ENCODE data around the gene PGBD5. TPM values are rescaled to one million over a fixed set of nuclear protein-coding genes. Genes with fewer than 3 reads are reported as not detected.

The PGBD5 gene
- total RNA-seq, 2 experiments from 2014 or later: not detected

- no peaks in the 10 kb centered on the region for H3K9me3 Mint-ChIP-seq
- CTCF ChIA-PET: no interaction called here
- DNase-seq: no peak
- intact Hi-C loops (cut with micrococcal nuclease): loop anchor here (2.0 kb wide), 1 partner anchor 98 kb away; no protein-coding TSS in a partner anchor
- H3K27ac Mint-ChIP-seq: no peak overlapping the region
- no peaks in the 10 kb centered on the region for H3K36me3 Mint-ChIP-seq (ENCODE audit: low read depth)
- no peaks in the 10 kb centered on the region for H3K27me3 Mint-ChIP-seq (ENCODE audit: low read depth)
- H3K4me1 Mint-ChIP-seq (ENCODE audit: low read depth): peaks cover 21% of the 10 kb centered on the region
- H3K4me3 Mint-ChIP-seq: no peak overlapping the region
Observed at GRCh38 chr1:230307213-230307612, 118.9 kb downstream of the PGBD5 start.

DNA sequence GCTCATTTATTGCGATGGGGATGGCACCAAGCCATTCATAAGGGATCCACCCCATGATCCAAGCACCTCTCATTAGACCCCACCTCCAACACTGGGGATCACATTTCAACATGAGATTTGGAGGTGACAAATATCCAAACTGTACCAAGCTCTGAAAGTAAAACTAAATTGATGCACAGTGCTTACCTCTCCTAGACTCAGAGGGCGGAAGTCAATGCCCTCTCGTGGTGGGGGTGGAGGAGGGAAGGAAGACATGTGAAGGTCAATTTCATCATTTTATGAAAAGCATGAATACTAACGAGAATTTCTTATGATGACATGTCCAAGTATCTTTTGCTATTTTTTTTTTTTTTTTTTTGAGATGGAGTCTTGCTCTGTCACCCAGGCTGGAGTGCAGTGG, 120.0 kb downstream of the PGBD5 start:
- Mint-ChIP-seq H3K36me3 (ENCODE audit: low read depth) (no peaks in the 10 kb centered on the region), H3K9me3 (no peaks in the 10 kb centered on the region), H3K27ac (no peak overlapping the region), H3K27me3 (ENCODE audit: low read depth) (no peaks in the 10 kb centered on the region), H3K4me3 (no peak overlapping the region), H3K4me1 (ENCODE audit: low read depth) (peaks cover 21% of the 10 kb centered on the region)
- intact Hi-C loops (cut with micrococcal nuclease): loop anchor here (1.0 to 2.0 kb wide), 2 partner anchors 97 to 196 kb away; no protein-coding TSS in a partner anchor
- peak; percentile 68 for DNase-seq
- CTCF ChIA-PET: interaction anchor here (0.6 to 0.8 kb wide), 6 partner anchors 14 to 679 kb away, joined by 3 to 4 read pairs (median 3); no protein-coding TSS in a partner anchor

GRCh38 chr1:230303822-230304221, 122.3 kb downstream of the PGBD5 start:
- H3K36me3 Mint-ChIP-seq (ENCODE audit: low read depth): no peaks in the 10 kb centered on the region

GRCh38 chr1:230303069-230303468, 123.1 kb downstream of the PGBD5 start:
- no peak overlapping the region for H3K4me3 Mint-ChIP-seq
- no peaks in the 10 kb centered on the region for H3K36me3 Mint-ChIP-seq (ENCODE audit: low read depth)
- H3K4me1 Mint-ChIP-seq (ENCODE audit: low read depth): peaks cover 19% of the 10 kb centered on the region
- no peak for DNase-seq
- intact Hi-C loops (cut with micrococcal nuclease): no loop called here
- H3K9me3 Mint-ChIP-seq: no peaks in the 10 kb centered on the region
- CTCF ChIA-PET: interaction anchor here (0.8 to 2.1 kb wide), 4 partner anchors 9 to 643 kb away, joined by 3 to 6 read pairs (median 4); no protein-coding TSS in a partner anchor
- H3K27me3 Mint-ChIP-seq (ENCODE audit: low read depth): no peaks in the 10 kb centered on the region
- no peak overlapping the region for H3K27ac Mint-ChIP-seq

More at GRCh38 chr1:230303822-230304221, 122.3 kb downstream of the PGBD5 start:
- no peak for DNase-seq
- intact Hi-C loops (cut with micrococcal nuclease): no loop called here
- H3K4me1 Mint-ChIP-seq (ENCODE audit: low read depth): peaks cover 19% of the 10 kb centered on the region
- H3K4me3 Mint-ChIP-seq: no peak overlapping the region
- H3K27me3 Mint-ChIP-seq (ENCODE audit: low read depth): no peaks in the 10 kb centered on the region
- no peaks in the 10 kb centered on the region for H3K9me3 Mint-ChIP-seq
- CTCF ChIA-PET: interaction anchor here (2.1 kb wide), 1 partner anchor 34 kb away, joined by 6 read pairs; no protein-coding TSS in a partner anchor
- no peak overlapping the region for H3K27ac Mint-ChIP-seq

- Mint-ChIP-seq H3K36me3 (ENCODE audit: low read depth) (no peaks in the 10 kb centered on the region), H3K27me3 (ENCODE audit: low read depth) (no peaks in the 10 kb centered on the region), H3K4me1 (ENCODE audit: low read depth) (peaks cover 17% of the 10 kb centered on the region), H3K4me3 (no peak overlapping the region), H3K27ac (no peak overlapping the region), H3K9me3 (no peaks in the 10 kb centered on the region)
- intact Hi-C loops (cut with micrococcal nuclease): no loop called here
- CTCF ChIA-PET: interaction anchor here (0.6 kb wide), 2 partner anchors 19 to 385 kb away, joined by 3 read pairs; no protein-coding TSS in a partner anchor
- no peak for DNase-seq
Observed at GRCh38 chr1:230301822-230302221, 124.3 kb downstream of the PGBD5 start.

GRCh38 chr1:230301322-230301721, 124.8 kb downstream of the PGBD5 start:
- no peak overlapping the region for H3K27ac Mint-ChIP-seq
- no peaks in the 10 kb centered on the region for H3K36me3 Mint-ChIP-seq (ENCODE audit: low read depth)
- CTCF ChIA-PET: no interaction called here
- intact Hi-C loops (cut with micrococcal nuclease): no loop called here
- no peaks in the 10 kb centered on the region for H3K9me3 Mint-ChIP-seq
- H3K27me3 Mint-ChIP-seq (ENCODE audit: low read depth): no peaks in the 10 kb centered on the region
- DNase-seq: no peak
- H3K4me1 Mint-ChIP-seq (ENCODE audit: low read depth): peaks cover 16% of the 10 kb centered on the region
- no peak overlapping the region for H3K4me3 Mint-ChIP-seq

DNA sequence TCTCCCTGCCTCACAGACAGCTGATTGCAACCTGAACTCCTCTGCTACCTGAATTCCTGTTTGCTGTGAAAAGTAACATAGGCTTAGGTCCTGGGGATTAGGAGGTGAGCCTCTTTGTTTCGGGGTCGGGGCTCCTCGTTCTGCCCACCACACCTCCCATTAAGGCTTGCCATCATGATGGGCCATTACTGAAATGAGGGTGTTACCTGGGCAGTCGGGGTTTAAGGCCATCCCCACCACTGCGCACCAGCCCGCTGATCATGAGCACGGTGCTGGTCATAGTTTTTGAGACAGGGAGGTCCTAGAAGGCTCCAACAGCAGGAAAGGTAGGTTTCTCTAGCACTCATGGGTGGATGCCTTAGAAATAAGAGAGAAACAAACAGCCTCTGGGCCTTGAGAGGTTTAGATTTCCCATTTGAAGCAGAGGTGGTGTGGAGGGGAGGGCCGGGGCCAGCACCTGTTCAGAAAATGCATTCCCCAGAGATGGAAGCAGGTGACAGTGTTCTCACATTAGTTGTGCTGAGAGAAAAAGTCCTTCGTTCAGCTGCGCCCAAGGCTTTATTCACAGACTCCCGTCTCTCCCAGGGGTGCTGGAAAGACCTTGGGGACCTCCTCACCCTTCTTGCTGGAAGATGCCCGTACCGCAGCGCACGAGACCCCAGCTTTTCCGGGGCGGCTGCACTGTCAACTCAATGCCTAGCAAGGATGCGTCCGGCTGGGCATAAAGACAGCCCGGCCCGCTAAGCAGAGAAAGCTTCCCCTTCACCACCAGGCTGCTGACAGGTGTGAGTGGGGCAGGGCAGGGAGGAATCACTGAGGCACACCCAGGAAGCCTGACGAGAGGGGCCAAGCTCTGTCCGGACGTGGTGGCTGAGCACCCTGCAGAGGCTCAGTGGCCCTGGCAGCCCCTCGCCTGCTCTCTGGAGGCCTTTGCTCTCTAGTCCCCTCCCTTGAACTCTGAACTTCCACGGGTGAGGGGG, 125.5 kb downstream of the PGBD5 start:
- no peak for DNase-seq
- Mint-ChIP-seq H3K36me3 (ENCODE audit: low read depth) (no peaks in the 10 kb centered on the region), H3K27me3 (ENCODE audit: low read depth) (peaks cover 3% of the 10 kb centered on the region), H3K4me1 (ENCODE audit: low read depth) (peaks cover 12% of the 10 kb centered on the region), H3K27ac (no peak overlapping the region), H3K4me3 (no peak overlapping the region), H3K9me3 (no peaks in the 10 kb centered on the region)
- CTCF ChIA-PET: no interaction called here
- intact Hi-C loops (cut with micrococcal nuclease): no loop called here

GRCh38 chr1:230299191-230300006, 126.7 kb downstream of the PGBD5 start:
- no peak overlapping the region for H3K27ac Mint-ChIP-seq
- H3K9me3 Mint-ChIP-seq: no peaks in the 10 kb centered on the region
- intact Hi-C loops (cut with micrococcal nuclease): no loop called here
- no peak for DNase-seq
- CTCF ChIA-PET: no interaction called here
- no peaks in the 10 kb centered on the region for H3K36me3 Mint-ChIP-seq (ENCODE audit: low read depth)
- peaks cover 3% of the 10 kb centered on the region for H3K27me3 Mint-ChIP-seq (ENCODE audit: low read depth)
- no peak overlapping the region for H3K4me3 Mint-ChIP-seq
- H3K4me1 Mint-ChIP-seq (ENCODE audit: low read depth): peaks cover 12% of the 10 kb centered on the region

DNA sequence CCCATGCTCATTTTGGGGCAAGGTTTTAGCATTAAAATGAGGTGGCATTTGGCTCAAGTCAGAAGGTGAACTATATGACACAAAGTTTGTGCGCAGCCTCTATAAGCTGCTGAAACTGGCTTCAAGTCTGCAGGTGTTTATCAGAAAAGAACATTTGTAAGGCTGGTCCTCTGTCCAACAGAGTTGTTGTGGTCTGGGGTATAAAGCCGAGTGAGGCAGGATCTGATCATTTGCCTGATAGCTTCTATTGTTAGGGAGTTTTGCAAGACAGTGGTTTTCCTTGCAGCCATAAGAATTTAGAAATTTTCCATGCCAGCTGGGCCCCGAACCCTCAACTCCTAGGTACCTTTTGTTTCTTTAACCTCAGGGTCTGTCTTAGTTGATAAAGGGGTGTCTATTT, 130.8 kb downstream of the PGBD5 start:
- Mint-ChIP-seq H3K4me1 (ENCODE audit: low read depth) (peaks cover 4% of the 10 kb centered on the region), H3K9me3 (no peaks in the 10 kb centered on the region), H3K4me3 (no peak overlapping the region), H3K27me3 (ENCODE audit: low read depth) (peaks cover 13% of the 10 kb centered on the region), H3K36me3 (ENCODE audit: low read depth) (no peaks in the 10 kb centered on the region), H3K27ac (no peak overlapping the region)
- CTCF ChIA-PET: no interaction called here
- no peak for DNase-seq
- intact Hi-C loops (cut with micrococcal nuclease): no loop called here

GRCh38 chr1:230293390-230293700, 132.8 kb downstream of the PGBD5 start:
- no peak overlapping the region for H3K27ac Mint-ChIP-seq
- no peak overlapping the region for H3K4me3 Mint-ChIP-seq
- no peak for DNase-seq
- intact Hi-C loops (cut with micrococcal nuclease): no loop called here
- CTCF ChIA-PET: interaction anchor here (0.6 kb wide), 1 partner anchor 18 kb away, joined by 3 read pairs; no protein-coding TSS in a partner anchor
- H3K27me3 Mint-ChIP-seq (ENCODE audit: low read depth): peaks cover 13% of the 10 kb centered on the region
- H3K36me3 Mint-ChIP-seq (ENCODE audit: low read depth): no peaks in the 10 kb centered on the region
- H3K9me3 Mint-ChIP-seq: no peaks in the 10 kb centered on the region
- peaks cover 4% of the 10 kb centered on the region for H3K4me1 Mint-ChIP-seq (ENCODE audit: low read depth)

GRCh38 chr1:230292689-230293389, 133.3 kb downstream of the PGBD5 start:
- intact Hi-C loops (cut with micrococcal nuclease): no loop called here
- Mint-ChIP-seq H3K27me3 (ENCODE audit: low read depth) (peaks cover 13% of the 10 kb centered on the region), H3K27ac (no peak overlapping the region), H3K4me1 (ENCODE audit: low read depth) (peaks cover 4% of the 10 kb centered on the region), H3K36me3 (ENCODE audit: low read depth) (no peaks in the 10 kb centered on the region), H3K9me3 (no peaks in the 10 kb centered on the region), H3K4me3 (no peak overlapping the region)
- CTCF ChIA-PET: interaction anchor here (0.6 kb wide), 1 partner anchor 19 kb away, joined by 3 read pairs; no protein-coding TSS in a partner anchor
- no peak for DNase-seq

Data from activated naive CD4-positive, alpha-beta T cell treated with anti-CD3 and anti-CD28 coated beads for 36 hours (primary cell).